GM18508 (cell line): ENCODE measurements around the gene DDX4.
A peak's percentile ranks its signal among the peaks of the same experiment; 100 is the strongest.
"Not testable (repeated sequence)": the region's sequence is repeated elsewhere in the genome, so short reads cannot be mapped to it uniquely, and the experiment has no call there.

Experiments
- ATAC-seq: cut with Tn5 transposase; IDR thresholded peaks from one replicate; pipeline ENCODE4 v1.9.1; 2021; ENCODE audit warnings: moderate number of reproducible peaks; ENCODE audit not compliant: insufficient read depth, unreplicated experiment

DDX4 gene

GRCh38 chr5:55737793-55738192, at the start of gene DDX4:
Gene DDX4 (plus strand): TSS chr5:55738061. CDS start chr5:55738964, 903 bp downstream.
- ATAC-seq, result no peak

- ATAC-seq, result no peak
Observed at GRCh38 chr5:55691265-55692105, 46.4 kb upstream of the DDX4 start.

GRCh38 chr5:55692106-55692417, 45.8 kb upstream of the DDX4 start:
- ATAC-seq, result no peak

- ATAC-seq, result no peak
Observed at GRCh38 chr5:55692509-55692908, 45.4 kb upstream of the DDX4 start.

- ATAC-seq, result no peak
Observed at GRCh38 chr5:55694152-55694830, 43.6 kb upstream of the DDX4 start.

GRCh38 chr5:55696704-55697103, 41.2 kb upstream of the DDX4 start:
- not testable (repeated sequence) for ATAC-seq

- ATAC-seq, result no peak
Observed at GRCh38 chr5:55699041-55699688, 38.7 kb upstream of the DDX4 start.

- ATAC-seq, result no peak
Observed at GRCh38 chr5:55700745-55701144, 37.1 kb upstream of the DDX4 start.

GRCh38 chr5:55701462-55702103, 36.3 kb upstream of the DDX4 start:
- no peak for ATAC-seq

- no peak for ATAC-seq
Observed at GRCh38 chr5:55702598-55703345, 35.1 kb upstream of the DDX4 start.

GRCh38 chr5:55706230-55706629, 31.6 kb upstream of the DDX4 start:
- no peak for ATAC-seq

- no peak for ATAC-seq
Observed at GRCh38 chr5:55708732-55709131, 29.1 kb upstream of the DDX4 start.

GRCh38 chr5:55711507-55712022, 26.3 kb upstream of the DDX4 start:
- ATAC-seq, result no peak

GRCh38 chr5:55712023-55712859, 25.6 kb upstream of the DDX4 start, which contains the start of gene SLC38A9:
Gene SLC38A9 (minus strand): TSS chr5:55712324. CDS start chr5:55697958, 14,366 bp downstream.
- ATAC-seq, result peak; percentile 94

- no peak for ATAC-seq
Observed at GRCh38 chr5:55713871-55714270, 24.0 kb upstream of the DDX4 start.

- ATAC-seq, result no peak
Observed at GRCh38 chr5:55714339-55714738, 23.5 kb upstream of the DDX4 start.

GRCh38 chr5:55714749-55715148, 23.1 kb upstream of the DDX4 start:
- ATAC-seq, result no peak

- no peak for ATAC-seq
Observed at GRCh38 chr5:55715519-55716078, 22.3 kb upstream of the DDX4 start.

GRCh38 chr5:55719026-55719425, 18.8 kb upstream of the DDX4 start:
- not testable (repeated sequence) for ATAC-seq
